CD4-positive, CD25-positive, alpha-beta regulatory T cell (primary cell): ENCODE measurements around the gene TM9SF4. TPM values are rescaled to one million over a fixed set of nuclear protein-coding genes. Genes with fewer than 3 reads are reported as not detected.

Experiments used
- ATAC-seq, 2 donors: fragments of 150-1000 bp; cut with Tn5 transposase; one replicate each; pipeline ENCODE4 v1.10.0; 2021; ENCODE audit warnings: low read depth in 2 of 2, moderate number of reproducible peaks in 2 of 2, moderate library complexity in 1 of 2
- DNase-seq, 3 donors: peaks; one replicate each; pipeline versions ENCODE4 v3.0.0 to v3.0.0-alpha.2; 2012 to 2022; ENCODE audit warnings: mixed read lengths in 1 of 3
- H3K27ac ChIP-seq: one replicate; pipeline ENCODE4 v1.7.0; 2013; ENCODE audit warnings: mild to moderate bottlenecking, low read length; ENCODE audit not compliant: insufficient read depth, poor library complexity, severe bottlenecking
- H3K27me3 ChIP-seq: one replicate; pipeline ENCODE4 v1.7.0; 2013; ENCODE audit warnings: low read length; ENCODE audit not compliant: control insufficient read depth, insufficient read depth
- H3K36me3 ChIP-seq: one replicate; pipeline ENCODE4 v1.7.0; 2013; ENCODE audit warnings: mild to moderate bottlenecking, low read length, moderate library complexity; ENCODE audit not compliant: control insufficient read depth, insufficient read depth
- H3K4me1 ChIP-seq: 2 replicates; pipeline ENCODE4 v1.7.0; 2013; ENCODE audit warnings: mild to moderate bottlenecking, low read length; ENCODE audit not compliant: insufficient read depth, control insufficient read depth, poor library complexity, severe bottlenecking
- H3K4me3 ChIP-seq: one replicate; pipeline ENCODE4 v1.7.0; 2013; ENCODE audit warnings: low read depth, mild to moderate bottlenecking, low read length, moderate library complexity
- H3K9me3 ChIP-seq, 2 experiments: 1 replicate in 1 of 2; 2 replicates in 1 of 2; pipeline ENCODE4 v1.7.0; 2013; ENCODE audit warnings: low read length in 2 of 2, mild to moderate bottlenecking in 1 of 2, moderate library complexity in 1 of 2; ENCODE audit not compliant: control insufficient read depth in 2 of 2
- H3K27ac Mint-ChIP-seq, 3 donors: one replicate each; pipeline ENCODE4 v1.8.0; 2020 to 2022; ENCODE audit warnings: mild to moderate bottlenecking in 3 of 3, mixed read lengths in 3 of 3, moderate library complexity in 2 of 3
- H3K27me3 Mint-ChIP-seq: one replicate; pipeline ENCODE4 v1.8.0; 2022; ENCODE audit warnings: mild to moderate bottlenecking, mixed read lengths
- H3K36me3 Mint-ChIP-seq: one replicate; pipeline ENCODE4 v1.8.0; 2020; ENCODE audit warnings: mixed read lengths
- H3K4me1 Mint-ChIP-seq, 4 donors: one replicate each; pipeline ENCODE4 v1.8.0; 2020 to 2022; ENCODE audit warnings: mixed read lengths in 4 of 4, mild to moderate bottlenecking in 1 of 4
- H3K4me3 Mint-ChIP-seq, 4 donors: one replicate each; pipeline ENCODE4 v1.8.0; 2020 to 2022; ENCODE audit warnings: mild to moderate bottlenecking in 4 of 4, mixed read lengths in 4 of 4, moderate library complexity in 3 of 4
- H3K9me3 Mint-ChIP-seq, 7 donors: one replicate each; pipeline ENCODE4 v1.8.0; 2020 to 2022; ENCODE audit warnings: mixed read lengths in 7 of 7, mild to moderate bottlenecking in 3 of 7, moderate library complexity in 2 of 7
- polyA plus RNA-seq, 4 donors: library from polyadenylated mRNA; unstranded; fragments of 300-500 nt; fragmentation: Illumina TruSeq; gene quantifications; one replicate each; pipeline ENCODE4 v1.2.3, GENCODE V29; 2021
- total RNA-seq: library from RNA; stranded (reverse); gene quantifications from one replicate; pipeline ENCODE4 v1.2.3, GENCODE V29; 2022

TM9SF4 gene
- total and polyA plus RNA-seq, 5 donors from 2014 or later: 28.7 to 36.3 (median 29.4) TPM

DNA sequence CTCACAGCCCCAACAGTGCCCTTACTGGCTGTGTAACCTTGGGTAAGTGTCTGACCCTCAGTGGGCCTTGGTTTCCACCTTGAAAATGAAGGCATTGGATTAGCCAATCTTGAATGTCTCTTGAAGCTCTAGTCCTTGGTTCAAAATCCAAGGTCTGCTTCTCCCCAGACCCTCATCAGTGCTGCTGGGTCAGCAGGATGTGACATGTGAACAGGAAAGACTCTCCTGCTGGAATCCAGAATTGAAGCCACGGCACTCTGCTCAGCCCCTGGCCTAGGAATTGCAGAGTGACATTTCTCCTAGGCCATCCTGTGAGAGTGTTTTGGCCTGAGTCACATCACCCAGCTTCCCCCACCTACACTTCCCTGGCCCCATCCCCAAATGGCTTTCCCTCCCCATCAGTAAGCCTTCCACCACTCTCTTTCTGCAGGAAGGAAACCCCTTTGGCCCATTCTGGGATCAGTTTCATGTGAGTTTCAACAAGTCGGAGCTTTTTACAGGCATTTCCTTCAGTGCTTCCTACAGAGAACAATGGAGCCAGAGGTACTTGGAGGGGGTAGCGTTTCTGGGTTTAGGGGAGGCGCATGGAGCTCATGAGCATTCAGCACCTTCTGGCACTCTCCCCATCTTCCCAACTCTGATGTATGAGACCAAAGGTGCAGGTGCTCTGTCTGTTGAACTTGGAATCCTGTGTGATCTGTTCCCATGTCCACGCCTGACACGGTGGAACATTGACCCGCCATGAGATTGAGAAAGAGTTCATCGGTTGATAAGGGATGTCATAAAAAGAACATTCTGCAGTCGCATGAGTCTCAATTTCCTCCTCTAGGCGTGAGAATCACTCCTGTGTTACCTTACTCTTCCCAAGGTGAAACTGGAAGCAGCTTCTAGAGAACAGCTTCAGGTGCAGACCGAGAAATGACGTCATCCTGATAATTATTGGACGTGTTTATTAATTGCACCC is 106.9 kb downstream of the TM9SF4 start:
- no peak for ATAC-seq
- H3K27ac ChIP-seq: no peak overlapping the region
- H3K4me3 ChIP-seq: no peak overlapping the region

More for the DNA sequence above, 106.9 kb downstream of the TM9SF4 start:
- H3K4me1 Mint-ChIP-seq: peaks cover 8 to 17% (median 11%) of the 10 kb centered on the region in 4 donors
- no peak overlapping the region for H3K4me3 Mint-ChIP-seq
- H3K36me3 ChIP-seq: peaks cover 69% of the 10 kb centered on the region
- H3K4me1 ChIP-seq: no peaks in the 10 kb centered on the region
- H3K9me3 ChIP-seq: no peaks in the 10 kb centered on the region
- H3K9me3 Mint-ChIP-seq: no peaks in the 10 kb centered on the region
- H3K27ac Mint-ChIP-seq: no peak overlapping the region
- no peaks in the 10 kb centered on the region for H3K27me3 ChIP-seq
- peaks cover 61% of the 10 kb centered on the region for H3K36me3 Mint-ChIP-seq
- no peak for DNase-seq
- H3K27me3 Mint-ChIP-seq: peaks cover 4% of the 10 kb centered on the region

Other genes starting within 250 kb of the TM9SF4 start
- gene DUSP15, start 239.2 kb upstream of the TM9SF4 start, total RNA-seq: not detected
- gene DUSP15, start 239.2 kb upstream of the TM9SF4 start, polyA plus RNA-seq: not detected
- gene TTLL9, start 239.1 kb upstream of the TM9SF4 start, total RNA-seq: not detected
- gene TTLL9, start 239.1 kb upstream of the TM9SF4 start, polyA plus RNA-seq: not detected
- gene PDRG1, start 157.7 kb upstream of the TM9SF4 start, total RNA-seq: 10.3 TPM
- 10 to 100 TPM; 12.0 to 27.6 (median 20.4) TPM for gene PDRG1, start 157.7 kb upstream of the TM9SF4 start, polyA plus RNA-seq
- 0.07 TPM for gene XKR7, start 141.6 kb upstream of the TM9SF4 start, total RNA-seq
- gene XKR7, start 141.6 kb upstream of the TM9SF4 start, polyA plus RNA-seq: not detected
- not detected for gene CCM2L, start 99.3 kb upstream of the TM9SF4 start, total RNA-seq
- not detected for gene CCM2L, start 99.3 kb upstream of the TM9SF4 start, polyA plus RNA-seq
- not detected for gene HCK, start 57.5 kb upstream of the TM9SF4 start, total RNA-seq
- under 1 TPM in 3 of 4 donors, not detected in 1; 0.23 to 0.87 (median 0.25) TPM for gene HCK, start 57.5 kb upstream of the TM9SF4 start, polyA plus RNA-seq
- 22.9 TPM for gene PLAGL2, start 98.0 kb downstream of the TM9SF4 start, total RNA-seq
- 1 to 10 TPM; 2.8 to 5.3 (median 4.0) TPM for gene PLAGL2, start 98.0 kb downstream of the TM9SF4 start, polyA plus RNA-seq
- gene POFUT1, start 98.2 kb downstream of the TM9SF4 start, total RNA-seq: 14.1 TPM
- gene POFUT1, start 98.2 kb downstream of the TM9SF4 start, polyA plus RNA-seq: 10 to 100 TPM; 10.0 to 14.3 (median 12.0) TPM
- gene KIF3B, start 167.9 kb downstream of the TM9SF4 start, total RNA-seq: 19.6 TPM
- 1 to 10 TPM; 1.8 to 3.1 (median 2.3) TPM for gene KIF3B, start 167.9 kb downstream of the TM9SF4 start, polyA plus RNA-seq
- gene ASXL1, start 248.6 kb downstream of the TM9SF4 start, total RNA-seq: 314 TPM
- gene ASXL1, start 248.6 kb downstream of the TM9SF4 start, polyA plus RNA-seq: 10 to 100 TPM; 15.0 to 28.3 (median 21.1) TPM